Psoas muscle (tissue), 8 donors: ENCODE results near the gene TPR. TPM values are rescaled to one million over a fixed set of nuclear protein-coding genes. Genes with fewer than 3 reads are reported as not detected.

ENCODE experiments used
- ATAC-seq, 4 donors: fragments of 200-7000 bp; cut with Tn5 transposase; one replicate each; pipeline ENCODE4 v1.9.1; 2020; ENCODE audit warnings: moderate library complexity in 3 of 4, mild to moderate bottlenecking in 2 of 4
- DNase-seq, 2 donors: peaks; one replicate each; pipeline ENCODE4 v3.0.0-alpha.2; 2020
- H3K27ac ChIP-seq: fragments of 200-600 bp; one replicate; pipeline ENCODE4 v1.8.0; 2022
- H3K27me3 ChIP-seq, 3 donors: fragments of 200-600 bp in 1 of 3; one replicate each; pipeline versions ENCODE4 v1.6.1 to v1.8.0; 2013 to 2022; ENCODE audit warnings: low read length in 2 of 3, mild to moderate bottlenecking in 2 of 3, moderate library complexity in 1 of 3; ENCODE audit not compliant: insufficient read depth in 3 of 3
- H3K36me3 ChIP-seq, 2 donors: fragments of 200-600 bp in 1 of 2; one replicate each; pipeline versions ENCODE4 v1.6.1 to v1.8.0; 2013 to 2022; ENCODE audit warnings: low read depth in 1 of 2, mild to moderate bottlenecking in 1 of 2, moderate library complexity in 1 of 2; ENCODE audit not compliant: insufficient read depth in 1 of 2
- H3K4me1 ChIP-seq: fragments of 200-600 bp; one replicate; pipeline ENCODE4 v1.8.0; 2022
- H3K4me3 ChIP-seq: fragments of 200-600 bp; one replicate; pipeline ENCODE4 v1.8.0; 2022; ENCODE audit warnings: mild to moderate bottlenecking
- H3K9me3 ChIP-seq: fragments of 200-600 bp; one replicate; pipeline ENCODE4 v1.8.0; 2022
- WGBS, 3 donors: extraction: QIAGEN DNeasy Blood & Tissue Kit; methylation state at CpG; one replicate each; pipeline versions ENCODE4 v1.1.6 to v1.1.7; 2013; 5-methylcytosine and 5-hydroxymethylcytosine counted together
- intact Hi-C, 2 donors: fragments of 100-400 bp; cut with DNase I; formaldehyde crosslinking; loops; one replicate each; pipeline versions ENCODE4 v1.11.0 to v1.14.2; 2022
- polyA plus RNA-seq, 3 donors: library from polyadenylated mRNA; stranded (reverse); fragments of 200-250 nt; gene quantifications; one replicate each; pipeline ENCODE4 v1.2.3, GENCODE V29; 2013
- total RNA-seq, 4 donors: library from RNA; stranded (reverse); fragmentation: NEBNext Ultra II Directional in 2 of 4; extraction: Animal tissue kit (Norgen Biotek cat#: 25700) in 2 of 4; gene quantifications; one replicate each; pipeline versions ENCODE4 v1.2.1 to v1.2.4, GENCODE V29; 2021 to 2023
- TF ChIP-seq, protein P1 (sequence below): fragments of 200-600 bp; IDR thresholded peaks from one replicate; pipeline ENCODE4 v1.8.0; 2022; ENCODE audit warnings: antibody characterized with exemption
- donor health status: healthy with polysubstance abuse.
- donor health status: DM: no; HTN: no; CAD: no; lungs with moderate emphysema.
- donor health status: Bipolar disorder and iron deficiency.
- donor health status: healthy.
- donor health status: DM: yes; HTN: yes; CAD: no.
- donor health status: DM: no; HTN: no; CAD: no.
- donor health status: DM: no; HTN: no; CAD: no.
- donor health status: DM: yes; HTN: yes; CAD: no.

The TPR gene
- total and polyA plus RNA-seq, 7 donors = 17.8 to 61.8 (median 48.0) TPM

DNA sequence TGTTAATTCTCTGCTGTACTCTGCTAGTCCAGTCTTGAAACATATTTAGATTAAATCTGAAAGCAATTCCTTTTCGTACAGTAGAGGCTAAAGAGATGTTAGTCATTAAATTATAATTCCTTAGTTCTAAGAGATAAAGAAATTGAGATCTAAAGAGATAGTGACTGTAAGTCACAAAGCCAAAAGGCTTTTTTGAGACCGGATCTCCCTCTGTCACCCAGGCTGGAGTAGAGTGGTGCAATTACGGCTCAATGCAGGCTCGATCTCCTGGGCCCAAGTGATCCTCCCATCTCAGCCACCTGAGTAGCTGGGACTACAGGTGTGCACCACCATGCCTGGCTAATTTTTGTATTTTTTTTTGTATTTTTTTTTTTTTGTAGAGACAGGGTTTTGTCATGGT is 64.7 kb downstream of the TPR start:
- TF ChIP-seq, protein P1, sequence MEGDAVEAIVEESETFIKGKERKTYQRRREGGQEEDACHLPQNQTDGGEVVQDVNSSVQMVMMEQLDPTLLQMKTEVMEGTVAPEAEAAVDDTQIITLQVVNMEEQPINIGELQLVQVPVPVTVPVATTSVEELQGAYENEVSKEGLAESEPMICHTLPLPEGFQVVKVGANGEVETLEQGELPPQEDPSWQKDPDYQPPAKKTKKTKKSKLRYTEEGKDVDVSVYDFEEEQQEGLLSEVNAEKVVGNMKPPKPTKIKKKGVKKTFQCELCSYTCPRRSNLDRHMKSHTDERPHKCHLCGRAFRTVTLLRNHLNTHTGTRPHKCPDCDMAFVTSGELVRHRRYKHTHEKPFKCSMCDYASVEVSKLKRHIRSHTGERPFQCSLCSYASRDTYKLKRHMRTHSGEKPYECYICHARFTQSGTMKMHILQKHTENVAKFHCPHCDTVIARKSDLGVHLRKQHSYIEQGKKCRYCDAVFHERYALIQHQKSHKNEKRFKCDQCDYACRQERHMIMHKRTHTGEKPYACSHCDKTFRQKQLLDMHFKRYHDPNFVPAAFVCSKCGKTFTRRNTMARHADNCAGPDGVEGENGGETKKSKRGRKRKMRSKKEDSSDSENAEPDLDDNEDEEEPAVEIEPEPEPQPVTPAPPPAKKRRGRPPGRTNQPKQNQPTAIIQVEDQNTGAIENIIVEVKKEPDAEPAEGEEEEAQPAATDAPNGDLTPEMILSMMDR = no peak
- H3K4me1 ChIP-seq = no peaks in the 10 kb centered on the region
- peaks cover 0 to 56% of the 10 kb centered on the region in 2 donors for H3K36me3 ChIP-seq
- H3K27me3 ChIP-seq = no peaks in the 10 kb centered on the region
- no peak overlapping the region for H3K4me3 ChIP-seq
- no peak for DNase-seq
- no peak overlapping the region for H3K27ac ChIP-seq
- H3K9me3 ChIP-seq = no peaks in the 10 kb centered on the region
- WGBS, 3 donors = 92 to 96% (median 92%) methylated on average over 4 of the region's 4 CpGs
- ATAC-seq = no peak
- intact Hi-C loops = loop anchor here (10.0 kb wide), 2 partner anchors 54 to 1006 kb away; no protein-coding TSS in a partner anchor

DNA sequence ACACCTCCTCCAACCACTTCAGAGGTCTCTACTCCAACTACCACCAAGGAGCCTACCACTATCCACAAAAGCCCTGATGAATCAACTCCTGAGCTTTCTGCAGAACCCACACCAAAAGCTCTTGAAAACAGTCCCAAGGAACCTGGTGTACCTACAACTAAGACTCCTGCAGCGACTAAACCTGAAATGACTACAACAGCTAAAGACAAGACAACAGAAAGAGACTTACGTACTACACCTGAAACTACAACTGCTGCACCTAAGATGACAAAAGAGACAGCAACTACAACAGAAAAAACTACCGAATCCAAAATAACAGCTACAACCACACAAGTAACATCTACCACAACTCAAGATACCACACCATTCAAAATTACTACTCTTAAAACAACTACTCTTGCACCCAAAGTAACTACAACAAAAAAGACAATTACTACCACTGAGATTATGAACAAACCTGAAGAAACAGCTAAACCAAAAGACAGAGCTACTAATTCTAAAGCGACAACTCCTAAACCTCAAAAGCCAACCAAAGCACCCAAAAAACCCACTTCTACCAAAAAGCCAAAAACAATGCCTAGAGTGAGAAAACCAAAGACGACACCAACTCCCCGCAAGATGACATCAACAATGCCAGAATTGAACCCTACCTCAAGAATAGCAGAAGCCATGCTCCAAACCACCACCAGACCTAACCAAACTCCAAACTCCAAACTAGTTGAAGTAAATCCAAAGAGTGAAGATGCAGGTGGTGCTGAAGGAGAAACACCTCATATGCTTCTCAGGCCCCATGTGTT is 66.6 kb downstream of the TPR start:
- Histone ChIP-seq H3K4me3 (no peak overlapping the region), H3K4me1 (no peaks in the 10 kb centered on the region), H3K27ac (no peak overlapping the region), H3K36me3 (peaks cover 0 to 38% of the 10 kb centered on the region in 2 donors), H3K9me3 (no peaks in the 10 kb centered on the region), H3K27me3 (no peaks in the 10 kb centered on the region)
- DNase-seq = no peak
- ATAC-seq = no peak
- intact Hi-C loops = no loop called here
- WGBS, 3 donors = 98 to 99% (median 98%) methylated on average over 6 of the region's 6 CpGs
- TF ChIP-seq, protein P1 = no peak

DNA sequence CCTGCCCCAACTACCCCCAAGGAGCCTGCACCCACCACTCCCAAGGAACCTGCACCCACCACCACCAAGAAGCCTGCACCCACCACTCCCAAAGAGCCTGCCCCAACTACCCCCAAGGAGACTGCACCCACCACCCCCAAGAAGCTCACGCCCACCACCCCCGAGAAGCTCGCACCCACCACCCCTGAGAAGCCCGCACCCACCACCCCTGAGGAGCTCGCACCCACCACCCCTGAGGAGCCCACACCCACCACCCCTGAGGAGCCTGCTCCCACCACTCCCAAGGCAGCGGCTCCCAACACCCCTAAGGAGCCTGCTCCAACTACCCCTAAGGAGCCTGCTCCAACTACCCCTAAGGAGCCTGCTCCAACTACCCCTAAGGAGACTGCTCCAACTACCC is 67.6 kb downstream of the TPR start:
- intact Hi-C loops = no loop called here
- no peaks in the 10 kb centered on the region for H3K27me3 ChIP-seq
- ATAC-seq = no peak
- TF ChIP-seq, protein P1 = no peak
- H3K4me1 ChIP-seq = no peaks in the 10 kb centered on the region
- H3K36me3 ChIP-seq = peaks cover 0 to 28% of the 10 kb centered on the region in 2 donors
- no peak for DNase-seq
- no peak overlapping the region for H3K4me3 ChIP-seq
- WGBS, 3 donors = 97 to 100% (median 98%) methylated on average over 6 of the region's 6 CpGs
- no peak overlapping the region for H3K27ac ChIP-seq
- no peaks in the 10 kb centered on the region for H3K9me3 ChIP-seq

GRCh38 chr1:186306533-186306932 is 68.5 kb downstream of the TPR start:
- 93 to 97% (median 96%) methylated on average over 3 of the region's 3 CpGs for WGBS, 3 donors
- no peak for ATAC-seq
- Histone ChIP-seq H3K4me3 (no peak overlapping the region), H3K27me3 (no peaks in the 10 kb centered on the region), H3K27ac (no peak overlapping the region), H3K9me3 (no peaks in the 10 kb centered on the region), H3K4me1 (no peaks in the 10 kb centered on the region), H3K36me3 (peaks cover 0 to 19% of the 10 kb centered on the region in 2 donors)
- TF ChIP-seq, protein P1 = no peak
- intact Hi-C loops = no loop called here
- no peak for DNase-seq
